ENCODE measurements around the gene SEL1L2.
"Not testable (repeated sequence)": the region's sequence is repeated elsewhere in the genome, so short reads cannot be mapped to it uniquely, and the experiment has no call there.

The SEL1L2 gene

DNA sequence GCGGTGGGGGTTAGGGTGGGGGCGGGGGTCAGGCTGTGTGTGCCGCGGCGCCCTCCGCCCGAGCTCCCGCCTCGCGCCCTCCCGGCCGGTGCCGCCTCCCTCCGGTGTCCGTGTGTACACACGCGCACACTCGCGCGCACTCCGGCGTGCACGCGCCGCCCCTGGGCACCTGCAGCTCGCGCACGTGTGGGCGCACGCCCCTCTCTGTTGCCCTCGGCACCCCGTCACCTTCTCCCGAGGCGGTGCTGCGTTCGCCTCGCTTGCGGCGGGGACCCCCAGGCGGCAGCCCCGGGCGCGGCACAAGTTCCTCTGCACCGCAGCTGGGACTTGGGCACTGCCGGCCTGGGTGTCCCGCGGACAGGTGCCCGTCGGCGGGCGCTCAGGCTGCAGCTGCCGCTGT lies 5.4 kb upstream of the SEL1L2 start:
- no peak for TF ChIP-seq POLR2A (IDR thresholded peaks at IDR 0.05; ENCODE audit: low read depth, low read length)
- TF ChIP-seq POLR2AphosphoS5 (IDR thresholded peaks at IDR 0.05; ENCODE audit: low read depth, low read length) = no peak
- no peak for TF ChIP-seq TAF1 (IDR thresholded peaks at IDR 0.05; ENCODE audit: low read depth, low read length)
- TF ChIP-seq PAX5 (IDR thresholded peaks at IDR 0.05; ENCODE audit: insufficient read depth, low read length, severe bottlenecking) = no peak
- no peak for TF ChIP-seq SPI1 (IDR thresholded peaks at IDR 0.05; ENCODE audit: low read depth, low read length)
- TF ChIP-seq POU2F2 (IDR thresholded peaks at IDR 0.05; ENCODE audit: low read depth, low read length) = no peak
- no peak for DNase-seq (ENCODE audit: insufficient read length, low spot score)
- FAIRE-seq = no peak

- no peak for FAIRE-seq
- no peak for DNase-seq (ENCODE audit: insufficient read length, low spot score)
- no peak for TF ChIP-seq SPI1 (IDR thresholded peaks at IDR 0.05; ENCODE audit: low read depth, low read length)
- TF ChIP-seq POU2F2 (IDR thresholded peaks at IDR 0.05; ENCODE audit: low read depth, low read length) = no peak
- no peak for TF ChIP-seq POLR2AphosphoS5 (IDR thresholded peaks at IDR 0.05; ENCODE audit: low read depth, low read length)
- TF ChIP-seq POLR2A (IDR thresholded peaks at IDR 0.05; ENCODE audit: low read depth, low read length) = no peak
- TF ChIP-seq PAX5 (IDR thresholded peaks at IDR 0.05; ENCODE audit: insufficient read depth, low read length, severe bottlenecking) = no peak
- no peak for TF ChIP-seq TAF1 (IDR thresholded peaks at IDR 0.05; ENCODE audit: low read depth, low read length)
Measured at GRCh38 chr20:13995086-13995665, 4.8 kb upstream of the SEL1L2 start, which contains the start of gene MACROD2. Gene MACROD2, plus strand, starts transcription at chr20:13995516.

GRCh38 chr20:13991955-13992354 lies 1.5 kb upstream of the SEL1L2 start:
- not testable (repeated sequence) for DNase-seq (ENCODE audit: insufficient read length, low spot score); FAIRE-seq

DNA sequence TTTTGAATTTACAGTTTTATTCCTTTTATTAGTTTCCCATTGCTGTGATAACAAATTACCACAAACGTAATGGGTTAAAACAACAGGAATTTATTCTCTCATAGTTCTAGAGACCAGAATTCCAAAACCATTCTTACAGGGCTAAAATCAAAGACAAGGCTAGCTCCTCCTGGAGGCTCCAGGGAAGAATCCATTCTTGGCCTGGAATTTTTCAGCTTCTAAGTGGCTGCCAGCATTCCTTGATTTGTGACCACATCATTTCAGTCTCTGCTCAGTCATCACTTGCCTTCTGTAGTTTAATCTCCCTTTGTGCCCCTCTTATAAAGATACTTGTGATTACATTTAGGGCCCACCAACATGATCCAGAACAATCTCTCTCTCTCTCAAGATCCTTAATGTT lies 897 bp upstream of the SEL1L2 start:
- no peak for FAIRE-seq
- TF ChIP-seq POLR2AphosphoS5 (IDR thresholded peaks at IDR 0.05; ENCODE audit: low read depth, low read length) (no peak), SPI1 (IDR thresholded peaks at IDR 0.05; ENCODE audit: low read depth, low read length) (no peak), POU2F2 (IDR thresholded peaks at IDR 0.05; ENCODE audit: low read depth, low read length) (no peak), PAX5 (IDR thresholded peaks at IDR 0.05; ENCODE audit: insufficient read depth, low read length, severe bottlenecking) (no peak), POLR2A (IDR thresholded peaks at IDR 0.05; ENCODE audit: low read depth, low read length) (no peak), TAF1 (IDR thresholded peaks at IDR 0.05; ENCODE audit: low read depth, low read length) (no peak)
- no peak for DNase-seq (ENCODE audit: insufficient read length, low spot score)

- DNase-seq (ENCODE audit: insufficient read length, low spot score) (no peak), FAIRE-seq (no peak)
- TF ChIP-seq PAX5 (IDR thresholded peaks at IDR 0.05; ENCODE audit: insufficient read depth, low read length, severe bottlenecking) (no peak), POU2F2 (IDR thresholded peaks at IDR 0.05; ENCODE audit: low read depth, low read length) (no peak), SPI1 (IDR thresholded peaks at IDR 0.05; ENCODE audit: low read depth, low read length) (no peak), POLR2AphosphoS5 (IDR thresholded peaks at IDR 0.05; ENCODE audit: low read depth, low read length) (no peak), TAF1 (IDR thresholded peaks at IDR 0.05; ENCODE audit: low read depth, low read length) (no peak), POLR2A (IDR thresholded peaks at IDR 0.05; ENCODE audit: low read depth, low read length) (no peak)
Measured at GRCh38 chr20:13984211-13984610, 6.2 kb downstream of the SEL1L2 start.

DNA sequence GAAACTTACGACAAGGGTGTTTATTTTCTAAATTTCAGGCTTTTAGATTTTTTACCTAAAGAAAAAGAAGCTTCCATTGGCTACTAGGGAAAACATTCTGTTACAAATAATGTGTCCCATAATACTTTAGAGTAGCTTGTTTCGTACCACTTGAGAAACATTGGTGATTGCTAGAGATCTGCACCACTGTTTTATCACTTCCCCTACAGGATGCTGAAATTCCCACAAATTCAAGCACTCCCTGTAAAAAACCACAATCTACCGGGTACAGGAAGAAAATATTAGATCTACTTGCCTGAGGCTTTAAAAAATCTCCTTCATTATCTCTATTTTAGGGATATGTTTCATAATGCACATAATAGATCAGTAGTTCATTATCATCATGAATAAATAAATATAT lies 29.9 kb downstream of the SEL1L2 start:
- DNase-seq (ENCODE audit: insufficient read length, low spot score) = no peak
- no peak for TF ChIP-seq POLR2AphosphoS5 (IDR thresholded peaks at IDR 0.05; ENCODE audit: low read depth, low read length)
- no peak for FAIRE-seq

DNA sequence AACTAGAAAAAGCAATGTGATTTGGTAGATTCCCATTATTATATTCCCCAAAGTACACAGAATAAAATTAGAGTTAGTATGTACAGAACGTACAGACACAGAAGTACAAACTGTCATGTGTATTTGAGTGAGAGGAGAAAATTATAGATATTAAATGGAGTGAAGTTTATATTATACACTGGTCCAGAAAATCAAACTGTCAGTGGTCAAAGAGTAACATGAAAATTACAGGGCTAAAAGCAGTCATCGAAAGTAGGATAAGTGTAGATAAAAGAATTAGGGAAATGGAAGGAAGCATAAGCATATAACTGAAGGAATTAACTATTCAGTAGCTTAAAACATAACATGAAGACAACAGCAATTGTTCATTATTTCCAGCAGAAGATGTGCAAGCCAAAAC lies 30.3 kb downstream of the SEL1L2 start:
- TF ChIP-seq POLR2AphosphoS5 (IDR thresholded peaks at IDR 0.05; ENCODE audit: low read depth, low read length) (no peak), POLR2A (IDR thresholded peaks at IDR 0.05; ENCODE audit: low read depth, low read length) (no peak), PAX5 (IDR thresholded peaks at IDR 0.05; ENCODE audit: insufficient read depth, low read length, severe bottlenecking) (no peak), POU2F2 (IDR thresholded peaks at IDR 0.05; ENCODE audit: low read depth, low read length) (no peak), SPI1 (IDR thresholded peaks at IDR 0.05; ENCODE audit: low read depth, low read length) (no peak), TAF1 (IDR thresholded peaks at IDR 0.05; ENCODE audit: low read depth, low read length) (no peak)
- DNase-seq (ENCODE audit: insufficient read length, low spot score) (no peak), FAIRE-seq (no peak)

GRCh38 chr20:13953227-13953626 lies 37.2 kb downstream of the SEL1L2 start:
- no peak for FAIRE-seq
- TF ChIP-seq POU2F2 (IDR thresholded peaks at IDR 0.05; ENCODE audit: low read depth, low read length) (no peak), SPI1 (IDR thresholded peaks at IDR 0.05; ENCODE audit: low read depth, low read length) (no peak), POLR2AphosphoS5 (IDR thresholded peaks at IDR 0.05; ENCODE audit: low read depth, low read length) (no peak)
- no peak for DNase-seq (ENCODE audit: insufficient read length, low spot score)

DNA sequence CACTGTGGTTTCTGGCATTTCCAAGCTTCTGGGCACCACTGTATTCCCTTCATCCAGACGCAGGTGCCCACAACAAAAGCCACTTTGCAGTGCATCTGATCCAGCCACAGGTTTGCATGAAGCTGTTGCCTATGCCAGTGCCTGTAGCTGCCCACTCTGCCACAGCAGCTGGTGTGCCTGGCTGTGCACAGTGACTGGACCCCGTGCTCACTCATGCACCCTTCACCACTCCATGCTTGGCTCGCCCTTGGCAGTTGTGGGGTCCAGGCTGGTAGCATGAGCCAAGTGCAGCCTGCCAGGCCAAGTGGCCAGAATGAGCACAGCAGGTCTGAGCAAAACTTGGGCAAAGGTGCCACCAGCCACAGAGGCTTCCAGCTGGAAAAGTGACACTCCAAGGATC lies 42.7 kb downstream of the SEL1L2 start:
- DNase-seq (ENCODE audit: insufficient read length, low spot score) = no peak
- TF ChIP-seq POLR2A (IDR thresholded peaks at IDR 0.05; ENCODE audit: low read depth, low read length) = no peak
- no peak for TF ChIP-seq POLR2AphosphoS5 (IDR thresholded peaks at IDR 0.05; ENCODE audit: low read depth, low read length)
- no peak for TF ChIP-seq POU2F2 (IDR thresholded peaks at IDR 0.05; ENCODE audit: low read depth, low read length)
- no peak for TF ChIP-seq TAF1 (IDR thresholded peaks at IDR 0.05; ENCODE audit: low read depth, low read length)
- no peak for TF ChIP-seq SPI1 (IDR thresholded peaks at IDR 0.05; ENCODE audit: low read depth, low read length)
- no peak for TF ChIP-seq PAX5 (IDR thresholded peaks at IDR 0.05; ENCODE audit: insufficient read depth, low read length, severe bottlenecking)
- no peak for FAIRE-seq

DNA sequence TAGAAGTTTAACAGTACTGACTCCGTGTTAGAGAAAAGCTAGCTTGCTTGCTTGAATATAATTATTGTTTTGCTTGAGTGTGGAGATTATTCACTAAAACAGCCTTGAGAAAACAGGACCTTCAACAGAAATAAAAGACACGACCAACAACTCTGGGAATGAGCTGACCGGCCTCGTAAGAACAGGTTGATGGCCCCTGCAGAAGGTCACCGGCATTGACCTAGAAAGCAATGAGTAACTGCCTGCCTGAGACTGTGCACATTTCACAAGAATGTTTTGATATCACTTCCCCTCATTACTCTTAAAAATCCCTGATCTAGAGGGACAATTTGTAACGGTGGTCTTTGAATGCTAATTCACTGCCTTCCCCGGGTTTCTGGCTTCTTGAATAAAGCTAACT lies 49.4 kb downstream of the SEL1L2 start:
- FAIRE-seq (no peak), DNase-seq (ENCODE audit: insufficient read length, low spot score) (no peak)
- TF ChIP-seq PAX5 (IDR thresholded peaks at IDR 0.05; ENCODE audit: insufficient read depth, low read length, severe bottlenecking) (no peak), SPI1 (IDR thresholded peaks at IDR 0.05; ENCODE audit: low read depth, low read length) (no peak), POU2F2 (IDR thresholded peaks at IDR 0.05; ENCODE audit: low read depth, low read length) (no peak), POLR2A (IDR thresholded peaks at IDR 0.05; ENCODE audit: low read depth, low read length) (no peak)
